BLaER1 (cell line): Measurements from ENCODE around the gene CIITA.

Experiments used
- H3K27ac ChIP-seq: shearing (Covaris generic); formaldehyde crosslinking; 2 replicates; pipeline ENCODE4 v1.8.1; 2022
- H3K27me3 ChIP-seq: shearing (Covaris generic); formaldehyde crosslinking; 2 replicates; pipeline ENCODE4 v1.8.1; 2022
- H3K36me3 ChIP-seq: shearing (Covaris generic); formaldehyde crosslinking; 2 replicates; pipeline ENCODE4 v1.8.1; 2022
- H3K4me1 ChIP-seq: shearing (Covaris generic); formaldehyde crosslinking; 2 replicates; pipeline ENCODE4 v1.8.1; 2022
- H3K4me2 ChIP-seq: shearing (Covaris generic); formaldehyde crosslinking; 2 replicates; pipeline ENCODE4 v1.8.1; 2022
- H3K4me3 ChIP-seq: shearing (Covaris generic); formaldehyde crosslinking; 2 replicates; pipeline ENCODE4 v1.8.1; 2022
- H3K9ac ChIP-seq: shearing (Covaris generic); formaldehyde crosslinking; 2 replicates; pipeline ENCODE4 v1.8.1; 2022
- H3K9me3 ChIP-seq: shearing (Covaris generic); formaldehyde crosslinking; 2 replicates; pipeline ENCODE4 v1.8.1; 2022
- H4K20me1 ChIP-seq: shearing (Covaris generic); formaldehyde crosslinking; 2 replicates; pipeline ENCODE4 v1.8.1; 2022
- Cebpa-rat ChIP-seq: shearing (Covaris generic); IDR thresholded peaks from 2 replicates; pipeline ENCODE4 v1.8.1; 2022

The CIITA gene

GRCh38 chr16:10877472-10877946 is 507 bp downstream of the CIITA start:
- H3K4me3 ChIP-seq = peak overlapping the region; percentile 90
- H3K27ac ChIP-seq = peak overlapping the region; percentile 93

GRCh38 chr16:10878328-10878643 is 1.3 kb downstream of the CIITA start:
- no peak for TF ChIP-seq Cebpa-rat
- H3K4me2 ChIP-seq = peak overlapping the region; percentile 94
- H4K20me1 ChIP-seq = peaks cover 41% of the 10 kb centered on the region
- H3K4me1 ChIP-seq = peaks cover 69% of the 10 kb centered on the region
- peaks cover 32% of the 10 kb centered on the region for H3K36me3 ChIP-seq
- H3K27me3 ChIP-seq = no peaks in the 10 kb centered on the region
- H3K27ac ChIP-seq = peak overlapping the region; percentile 93
- H3K9ac ChIP-seq = peak overlapping the region; percentile 94
- peak overlapping the region; percentile 90 for H3K4me3 ChIP-seq
- no peaks in the 10 kb centered on the region for H3K9me3 ChIP-seq

More at GRCh38 chr16:10877472-10877946, 507 bp downstream of the CIITA start:
- Histone ChIP-seq H3K36me3 (peaks cover 24% of the 10 kb centered on the region), H3K9me3 (no peaks in the 10 kb centered on the region), H3K27me3 (no peaks in the 10 kb centered on the region), H3K9ac (peak overlapping the region; percentile 94), H3K4me1 (peaks cover 69% of the 10 kb centered on the region), H4K20me1 (peaks cover 33% of the 10 kb centered on the region), H3K4me2 (peak overlapping the region; percentile 94)
- TF ChIP-seq Cebpa-rat = no peak

GRCh38 chr16:10878644-10879501 is 1.9 kb downstream of the CIITA start:
- peaks cover 38% of the 10 kb centered on the region for H3K36me3 ChIP-seq

GRCh38 chr16:10879681-10880589 is 2.9 kb downstream of the CIITA start:
- Histone ChIP-seq H4K20me1 (peaks cover 58% of the 10 kb centered on the region), H3K9ac (peak overlapping the region; percentile 94), H3K27ac (peak overlapping the region; percentile 93), H3K27me3 (no peaks in the 10 kb centered on the region), H3K9me3 (no peaks in the 10 kb centered on the region), H3K4me2 (peak overlapping the region; percentile 94), H3K4me3 (peak overlapping the region; percentile 90), H3K4me1 (peaks cover 69% of the 10 kb centered on the region), H3K36me3 (peaks cover 49% of the 10 kb centered on the region)
- no peak for TF ChIP-seq Cebpa-rat

More at GRCh38 chr16:10878644-10879501, 1.9 kb downstream of the CIITA start:
- Histone ChIP-seq H3K4me2 (peak overlapping the region; percentile 94), H4K20me1 (peaks cover 47% of the 10 kb centered on the region), H3K4me1 (peaks cover 69% of the 10 kb centered on the region), H3K9ac (peak overlapping the region; percentile 94), H3K9me3 (no peaks in the 10 kb centered on the region), H3K27ac (peak overlapping the region; percentile 93), H3K4me3 (peak overlapping the region; percentile 90), H3K27me3 (no peaks in the 10 kb centered on the region)
- TF ChIP-seq Cebpa-rat = no peak

- H4K20me1 ChIP-seq = peaks cover 67% of the 10 kb centered on the region
- TF ChIP-seq Cebpa-rat = peak; percentile 52; the same call in 1 of the 2 replicates
- H3K27me3 ChIP-seq = no peaks in the 10 kb centered on the region
- H3K9ac ChIP-seq = peak overlapping the region; percentile 94
- peak overlapping the region; percentile 90 for H3K4me3 ChIP-seq
- H3K4me2 ChIP-seq = peak overlapping the region; percentile 94
- H3K4me1 ChIP-seq = peaks cover 69% of the 10 kb centered on the region
- no peaks in the 10 kb centered on the region for H3K9me3 ChIP-seq
- peak overlapping the region; percentile 93 for H3K27ac ChIP-seq
- peaks cover 57% of the 10 kb centered on the region for H3K36me3 ChIP-seq
Observed at GRCh38 chr16:10880594-10881452, 3.8 kb downstream of the CIITA start.

- Histone ChIP-seq H3K27me3 (no peaks in the 10 kb centered on the region), H3K27ac (peak overlapping the region; percentile 93), H3K4me1 (peaks cover 69% of the 10 kb centered on the region), H3K36me3 (peaks cover 65% of the 10 kb centered on the region), H3K9me3 (no peaks in the 10 kb centered on the region), H3K4me3 (peak overlapping the region; percentile 90), H3K4me2 (peak overlapping the region; percentile 94), H3K9ac (peak overlapping the region; percentile 94), H4K20me1 (peaks cover 74% of the 10 kb centered on the region)
- TF ChIP-seq Cebpa-rat = no peak
Observed at GRCh38 chr16:10881479-10882030, 4.6 kb downstream of the CIITA start.

GRCh38 chr16:10883004-10883403 is 6.0 kb downstream of the CIITA start:
- Histone ChIP-seq H3K4me2 (peak overlapping the region; percentile 94), H3K9me3 (no peaks in the 10 kb centered on the region), H3K4me1 (peaks cover 81% of the 10 kb centered on the region), H3K9ac (peak overlapping the region; percentile 16; the same call in 1 of the 2 replicates), H3K27me3 (no peaks in the 10 kb centered on the region), H3K27ac (peak overlapping the region; percentile 93), H3K4me3 (peak overlapping the region; percentile 90; the same call in 1 of the 2 replicates), H4K20me1 (peaks cover 88% of the 10 kb centered on the region), H3K36me3 (peaks cover 79% of the 10 kb centered on the region)
- TF ChIP-seq Cebpa-rat = no peak

GRCh38 chr16:10885246-10885645 is 8.2 kb downstream of the CIITA start:
- H3K9me3 ChIP-seq = no peaks in the 10 kb centered on the region
- H4K20me1 ChIP-seq = peaks cover 100% of the 10 kb centered on the region
- peaks cover 88% of the 10 kb centered on the region for H3K36me3 ChIP-seq
- H3K4me1 ChIP-seq = peaks cover 100% of the 10 kb centered on the region
- no peaks in the 10 kb centered on the region for H3K27me3 ChIP-seq
- H3K4me2 ChIP-seq = peak overlapping the region; percentile 94
- H3K4me3 ChIP-seq = peak overlapping the region; percentile 21; the same call in 1 of the 2 replicates
- peak overlapping the region; percentile 65 for H3K9ac ChIP-seq
- H3K27ac ChIP-seq = peak overlapping the region; percentile 80
- no peak for TF ChIP-seq Cebpa-rat
